GM21515 (cell line): Measurements from ENCODE around the gene PSTPIP1.

Experiments
- ATAC-seq: cut with Tn5 transposase; IDR thresholded peaks from one replicate; pipeline ENCODE4 v1.9.1; 2021; ENCODE audit not compliant: unreplicated experiment

PSTPIP1 gene

DNA sequence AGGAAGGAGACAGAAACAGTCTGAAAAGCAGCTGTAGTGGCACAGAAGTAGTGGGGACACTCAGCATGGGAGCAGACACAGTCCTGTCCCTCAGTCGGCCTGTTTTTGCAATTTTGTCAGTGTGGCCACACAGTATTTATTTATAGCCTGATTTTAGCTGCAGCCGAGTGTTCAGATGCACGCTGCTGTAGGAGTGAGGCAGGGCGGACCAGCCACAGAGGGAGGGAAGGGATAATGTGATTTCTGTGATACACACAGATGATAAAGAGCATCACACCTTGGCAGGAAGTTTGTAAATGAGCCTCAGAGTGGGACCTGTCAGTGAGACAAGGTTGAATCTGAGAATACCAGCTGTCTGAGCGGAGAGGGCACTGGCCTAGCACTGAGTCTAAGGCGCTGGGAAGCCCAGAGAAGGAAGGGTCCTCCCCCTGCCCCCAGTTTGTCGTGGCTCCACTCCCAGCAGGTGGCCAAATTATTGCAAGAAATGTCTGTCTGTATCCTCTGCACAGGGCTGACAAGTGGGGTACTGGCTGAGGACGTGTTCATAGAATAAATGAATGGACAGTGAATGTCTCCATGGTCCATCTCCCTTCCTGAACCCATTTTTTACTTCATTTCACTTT lies 3.8 kb downstream of the PSTPIP1 start:
- ATAC-seq: no peak

DNA sequence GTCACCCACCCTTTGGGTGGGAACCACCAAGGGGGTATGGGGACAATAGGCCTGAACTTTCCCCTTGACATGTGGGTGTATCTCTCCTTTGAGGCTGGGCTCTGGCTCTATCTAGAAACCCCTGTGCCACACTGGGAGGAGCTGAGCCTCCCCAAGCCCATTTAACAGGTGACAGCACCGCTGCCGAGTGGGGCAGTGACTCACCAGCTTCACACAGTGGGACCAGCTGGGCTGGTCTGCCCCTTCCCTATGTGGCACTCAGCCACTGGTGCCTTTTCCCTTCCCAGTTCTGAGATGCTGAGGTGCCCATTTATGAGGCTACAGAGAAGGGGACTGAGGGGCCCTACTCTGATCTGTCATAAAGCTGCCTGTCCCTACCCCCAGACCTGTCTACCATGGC lies 5.1 kb downstream of the PSTPIP1 start:
- no peak for ATAC-seq

DNA sequence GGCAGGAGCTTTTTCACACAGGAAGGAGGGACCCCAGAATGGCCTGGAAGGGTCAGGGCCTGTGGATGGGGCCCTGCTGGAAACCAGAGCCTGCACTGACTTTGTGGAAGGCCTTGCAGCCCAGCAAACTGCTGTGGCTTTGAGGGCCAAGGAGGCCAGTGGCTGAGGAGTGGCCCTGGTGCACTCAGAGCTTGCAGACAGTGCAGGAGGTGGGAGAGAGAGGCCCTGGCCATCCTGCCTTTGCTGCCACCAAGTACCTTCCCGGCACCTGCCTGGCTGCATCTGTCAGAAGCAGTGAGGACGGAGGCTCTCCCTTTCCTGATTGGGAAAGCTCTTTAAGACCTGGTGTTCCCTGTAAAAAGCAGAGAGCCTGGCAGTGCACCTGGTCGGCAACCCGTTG lies 6.4 kb downstream of the PSTPIP1 start:
- ATAC-seq: no peak

DNA sequence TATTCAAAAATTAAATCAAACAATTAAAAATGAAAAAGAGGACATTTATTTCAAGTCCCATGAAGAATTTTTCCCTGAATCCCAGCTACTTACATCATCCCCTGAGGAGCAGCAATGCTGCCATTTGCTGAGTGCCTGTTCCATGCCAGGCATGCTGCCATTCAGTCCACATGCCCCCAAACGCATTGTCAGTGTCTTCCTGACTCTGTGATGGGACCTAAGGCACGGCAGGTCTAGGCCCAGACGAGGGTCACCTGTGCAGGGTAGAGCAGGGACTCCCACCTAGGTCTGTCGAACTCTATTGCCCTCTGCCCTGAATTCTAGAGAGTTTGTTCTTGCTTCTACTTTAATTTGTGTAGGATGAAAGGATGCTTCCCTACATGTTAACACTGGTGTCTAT lies 7.0 kb downstream of the PSTPIP1 start:
- no peak for ATAC-seq

DNA sequence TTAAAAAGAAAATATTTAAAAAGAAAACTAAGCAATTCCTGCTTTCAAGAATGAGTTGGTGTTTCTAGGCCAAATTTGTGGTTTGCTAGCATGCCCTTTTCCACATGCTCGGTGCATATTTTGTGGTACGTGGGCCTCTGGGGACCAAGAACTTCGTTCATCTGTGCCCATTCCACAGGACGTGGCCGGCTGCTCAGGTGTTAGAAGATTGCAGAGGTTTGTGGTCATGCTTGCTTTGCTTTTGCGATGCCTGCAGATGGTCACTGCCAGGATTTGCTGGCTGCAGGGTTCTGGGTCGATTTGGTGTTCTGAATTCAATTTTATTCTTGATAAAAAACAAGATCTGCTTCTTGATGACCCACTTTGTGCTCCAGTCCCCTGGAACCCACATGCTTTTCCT lies 7.5 kb downstream of the PSTPIP1 start:
- no peak for ATAC-seq

DNA sequence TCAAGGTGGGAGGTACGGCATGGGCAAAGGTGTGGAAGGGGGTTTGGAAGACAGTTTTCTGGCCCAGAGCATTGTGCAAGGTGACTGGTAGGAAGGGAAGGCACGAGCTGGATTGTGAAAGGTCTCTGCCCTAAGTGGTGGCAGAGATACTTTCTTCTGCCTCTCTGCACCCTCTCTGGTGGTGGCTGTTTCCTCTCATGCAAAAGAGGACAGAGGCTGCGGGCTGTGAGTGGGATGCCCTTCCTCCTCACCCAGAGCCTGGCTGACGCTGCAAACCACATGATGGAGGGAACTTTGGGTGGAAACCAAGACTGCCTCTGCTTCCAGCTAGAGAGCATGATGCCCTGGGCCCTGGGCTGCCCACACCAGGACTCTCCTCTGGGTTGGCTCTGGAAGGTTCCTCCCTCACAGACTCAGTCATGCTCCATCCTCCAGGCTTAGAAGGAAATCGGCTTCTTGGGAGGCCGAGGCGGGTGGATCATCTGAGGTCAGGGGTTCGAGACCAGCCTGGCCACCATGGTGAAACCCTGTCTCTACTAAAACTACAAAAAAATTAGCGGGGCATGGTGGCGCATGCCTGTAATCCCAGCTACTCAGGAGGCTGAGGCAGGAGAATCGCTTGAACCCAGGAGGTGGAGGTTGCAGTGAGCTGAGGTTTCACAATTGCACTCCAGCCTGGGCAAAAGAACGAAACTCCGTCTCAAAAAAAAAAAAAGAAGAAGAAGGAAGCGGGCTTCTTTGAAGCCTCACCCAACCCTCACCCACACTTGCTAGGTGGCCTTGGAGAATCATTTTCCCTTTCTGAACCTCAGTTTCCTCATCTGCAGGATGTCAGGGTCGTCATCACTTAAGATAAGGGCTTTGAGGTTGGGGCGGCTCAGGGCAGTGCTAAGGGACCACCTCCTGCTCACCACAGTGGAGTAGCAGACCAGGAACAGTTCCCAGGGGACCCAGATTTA lies 8.3 kb downstream of the PSTPIP1 start:
- peak; percentile 77 for ATAC-seq

DNA sequence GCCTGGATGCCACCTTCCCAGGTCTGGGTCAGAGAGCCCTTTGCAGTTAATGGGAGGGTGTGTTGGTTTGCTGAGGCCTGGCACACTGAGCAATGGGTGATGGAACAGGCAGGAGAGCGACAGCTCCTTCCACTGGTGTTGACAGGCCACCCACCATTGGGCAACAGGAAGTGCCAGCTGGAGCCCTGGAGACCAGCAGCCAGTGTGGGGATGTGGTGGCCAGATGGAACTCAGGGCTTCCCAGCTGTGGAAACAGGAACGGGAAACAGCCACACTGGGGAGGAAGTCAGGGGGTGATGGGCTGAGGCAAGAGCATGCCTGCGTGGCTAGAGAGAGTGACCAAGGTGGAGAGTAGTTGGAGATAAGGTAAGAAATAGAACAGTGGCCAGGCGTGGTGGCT lies 9.3 kb downstream of the PSTPIP1 start:
- ATAC-seq: no peak

DNA sequence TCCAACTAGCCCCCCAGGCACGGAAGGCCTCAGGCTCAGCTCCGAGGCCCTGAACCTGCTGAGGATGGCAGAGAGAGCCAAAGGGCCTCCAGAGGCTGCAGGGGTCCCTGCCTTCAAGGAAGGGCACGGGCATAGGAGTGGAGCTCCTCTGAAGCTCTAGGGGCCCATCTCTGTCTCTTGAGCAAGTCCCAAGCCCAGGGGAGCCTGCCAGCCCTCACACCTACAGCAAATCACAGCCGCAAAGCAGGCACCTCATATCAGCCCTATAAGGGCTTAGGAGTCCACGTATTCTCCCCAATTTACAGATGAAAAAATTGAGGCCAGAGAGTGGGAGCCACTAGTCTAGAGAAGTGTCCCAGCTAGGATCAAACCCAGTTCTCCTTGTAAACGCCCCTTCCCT lies 14.2 kb downstream of the PSTPIP1 start:
- ATAC-seq: no peak

DNA sequence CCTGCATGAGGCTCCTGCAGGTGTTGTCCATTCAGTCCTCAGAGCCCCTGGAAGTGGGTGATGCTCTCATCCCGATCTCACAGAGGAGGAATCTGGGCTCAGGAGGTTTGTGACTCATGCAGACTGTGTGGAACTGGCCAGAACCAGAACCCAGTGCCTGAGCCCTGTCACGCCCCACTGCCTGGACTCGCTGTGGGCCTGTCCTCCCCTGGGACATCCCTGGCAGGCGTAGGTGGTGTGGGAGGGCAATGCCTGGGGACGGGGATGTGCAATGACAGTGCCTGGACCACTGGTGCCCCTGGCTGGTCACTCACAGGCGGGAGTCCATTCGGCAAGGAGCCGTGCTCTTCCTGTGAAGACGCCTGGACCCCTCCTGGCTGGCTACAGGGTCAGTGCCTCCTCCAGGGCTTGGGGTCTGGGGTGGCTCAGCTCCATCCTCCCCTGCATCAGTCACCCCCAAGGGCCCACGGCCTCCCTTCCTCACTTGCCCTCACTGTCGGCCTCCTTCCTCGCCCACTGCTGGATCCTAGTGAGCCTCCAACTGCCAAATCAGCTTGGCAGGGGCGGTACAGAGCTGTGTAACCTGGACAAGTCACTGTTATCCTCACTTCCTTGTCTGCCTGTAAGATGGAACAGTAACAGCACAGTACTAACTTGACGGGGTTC lies 14.9 kb downstream of the PSTPIP1 start:
- no peak for ATAC-seq

DNA sequence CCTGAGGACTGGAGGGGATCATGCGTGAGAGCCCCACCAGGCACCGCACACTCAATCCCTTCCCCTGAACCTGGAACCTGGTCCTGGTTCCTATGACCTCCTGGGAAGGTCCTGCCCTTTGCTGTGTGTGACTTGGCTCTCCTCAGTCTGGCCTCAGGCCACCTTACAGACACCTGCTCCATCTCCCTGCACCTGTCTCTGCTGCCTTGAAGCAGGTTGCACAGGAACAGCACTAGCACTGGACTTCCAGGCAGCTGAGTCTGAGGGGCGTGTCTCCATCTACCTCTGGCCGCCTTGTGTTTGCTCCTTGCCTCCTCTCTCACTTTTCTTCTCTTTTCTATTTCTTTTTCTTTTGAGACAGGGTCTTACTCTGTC lies 15.4 kb downstream of the PSTPIP1 start:
- ATAC-seq: no peak

DNA sequence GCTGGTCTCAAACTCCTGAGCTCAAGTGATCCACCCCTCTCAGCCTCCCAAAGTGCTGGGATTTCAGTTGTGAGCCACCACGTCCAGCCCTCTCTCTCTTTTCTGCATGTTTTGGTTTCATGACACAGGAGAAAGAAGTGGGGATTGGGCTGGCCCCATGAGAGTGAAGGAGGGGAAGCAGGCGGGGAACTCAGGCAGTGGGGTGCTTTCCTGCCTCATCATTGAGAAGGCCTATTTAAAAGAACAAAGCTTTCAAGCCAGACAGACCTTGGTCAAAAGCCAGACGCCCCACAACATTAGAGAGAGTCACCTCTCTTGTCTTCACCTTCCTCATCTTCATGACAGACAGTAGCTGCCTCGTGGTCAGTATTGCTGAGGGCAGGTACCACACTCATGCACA lies 15.9 kb downstream of the PSTPIP1 start:
- ATAC-seq: no peak

DNA sequence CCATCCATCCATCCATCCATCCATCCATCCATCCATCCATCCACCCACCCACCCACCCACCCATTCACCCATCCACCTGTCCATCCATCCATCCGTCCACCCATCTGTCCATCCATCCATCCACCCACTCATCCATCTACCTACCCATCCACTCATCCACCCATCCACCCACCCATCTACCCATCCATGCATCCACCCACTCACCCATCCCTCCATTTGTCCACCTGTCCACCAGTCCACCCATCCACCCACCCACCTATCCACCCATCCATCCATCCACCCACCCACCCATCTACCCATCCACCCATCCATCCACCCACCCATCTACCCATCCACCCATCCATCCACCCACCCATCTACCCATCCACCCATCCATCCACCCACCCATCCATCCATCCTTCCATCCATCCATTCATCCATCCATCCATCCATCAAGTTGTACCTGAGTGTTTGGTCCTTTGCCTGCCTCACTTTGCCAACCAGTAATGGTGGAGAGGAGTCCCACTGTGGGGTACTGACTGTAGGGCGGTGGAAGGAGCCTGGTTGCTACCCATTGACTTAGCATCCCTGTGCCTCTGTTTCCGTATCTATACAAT lies 17.3 kb downstream of the PSTPIP1 start:
- no peak for ATAC-seq

DNA sequence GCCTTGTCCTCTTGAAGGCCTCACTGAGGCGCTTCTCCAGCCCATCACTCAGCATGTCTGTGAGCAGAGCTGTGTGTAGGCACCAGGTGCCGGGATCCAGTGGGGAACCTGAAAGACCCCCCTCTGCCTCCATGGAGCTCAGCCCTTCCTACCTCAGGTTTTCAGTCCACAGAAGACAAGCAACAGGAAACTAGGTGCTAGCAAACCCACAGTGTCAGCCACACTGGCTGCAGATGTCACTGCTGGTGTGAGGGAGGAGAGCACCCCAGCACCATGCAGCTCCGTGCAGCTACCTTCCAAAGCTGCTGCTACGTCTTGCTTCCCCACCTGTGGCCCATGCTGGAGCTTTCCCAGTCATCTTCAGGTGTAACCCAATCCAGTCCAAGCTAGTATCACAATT lies 17.9 kb downstream of the PSTPIP1 start:
- ATAC-seq: no peak

DNA sequence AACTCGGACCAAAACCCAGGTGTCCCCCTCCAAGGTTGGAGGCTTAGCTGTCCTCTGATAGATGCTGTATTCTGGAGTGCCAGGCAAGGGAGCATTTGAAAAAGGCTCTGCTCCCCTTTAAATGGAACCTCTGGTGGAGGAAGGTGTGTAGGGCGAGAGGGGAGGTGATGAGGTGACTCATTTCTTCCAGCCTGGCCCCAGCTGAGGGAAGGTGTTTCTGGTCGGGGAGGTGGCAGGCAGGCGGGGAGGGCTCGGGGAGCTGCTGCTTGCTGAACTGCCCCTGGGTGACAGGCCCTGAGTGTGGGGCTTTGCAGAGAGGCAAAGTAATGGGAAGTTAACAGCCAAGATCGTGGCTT lies 18.8 kb downstream of the PSTPIP1 start:
- peak; percentile 37 for ATAC-seq

DNA sequence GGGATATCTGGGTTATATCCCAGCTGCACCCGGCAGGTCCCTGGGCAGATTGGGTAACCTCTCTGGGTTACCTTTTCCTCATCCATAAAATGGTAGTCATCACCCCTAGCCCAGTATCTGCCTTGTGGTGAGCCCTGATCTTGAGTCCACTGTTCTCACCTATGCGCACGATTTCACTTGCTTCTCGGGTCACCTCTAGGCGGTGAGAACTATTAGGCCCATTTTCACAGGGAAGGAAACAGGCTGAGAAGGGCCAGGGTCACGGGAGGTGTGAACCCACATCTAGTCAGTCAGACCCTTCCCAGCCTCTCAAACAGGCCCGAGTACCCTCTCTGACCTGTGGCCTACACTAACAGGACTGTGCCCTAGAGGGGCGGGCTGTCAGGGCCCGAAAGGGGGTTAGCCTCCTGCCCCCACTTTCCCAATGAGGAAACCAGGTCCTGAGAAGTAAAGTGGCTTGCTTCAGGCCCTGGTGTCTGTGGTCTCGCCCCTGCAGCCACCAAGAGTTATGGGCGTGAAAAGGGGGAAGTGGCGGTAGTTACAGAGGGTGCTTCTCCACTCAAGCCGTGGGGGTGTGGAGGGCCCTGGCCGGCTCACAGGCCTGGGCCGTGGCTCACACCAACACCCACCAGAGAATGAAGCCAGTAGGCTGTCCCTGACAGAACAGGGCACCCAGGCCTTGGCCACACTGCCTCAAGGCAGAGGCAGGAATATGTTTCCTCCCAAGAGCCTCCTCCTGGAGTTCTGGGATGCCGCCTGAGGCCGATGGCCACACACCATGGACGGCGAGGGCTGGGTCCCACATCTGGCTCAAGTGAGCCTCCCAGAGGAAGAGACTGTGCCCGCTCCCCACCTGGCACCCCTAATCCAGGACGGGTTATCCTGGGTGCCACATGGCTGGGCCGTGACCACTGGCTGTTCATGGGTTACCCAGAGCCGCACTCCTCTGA lies 19.5 kb downstream of the PSTPIP1 start:
- peak; percentile 47 for ATAC-seq

DNA sequence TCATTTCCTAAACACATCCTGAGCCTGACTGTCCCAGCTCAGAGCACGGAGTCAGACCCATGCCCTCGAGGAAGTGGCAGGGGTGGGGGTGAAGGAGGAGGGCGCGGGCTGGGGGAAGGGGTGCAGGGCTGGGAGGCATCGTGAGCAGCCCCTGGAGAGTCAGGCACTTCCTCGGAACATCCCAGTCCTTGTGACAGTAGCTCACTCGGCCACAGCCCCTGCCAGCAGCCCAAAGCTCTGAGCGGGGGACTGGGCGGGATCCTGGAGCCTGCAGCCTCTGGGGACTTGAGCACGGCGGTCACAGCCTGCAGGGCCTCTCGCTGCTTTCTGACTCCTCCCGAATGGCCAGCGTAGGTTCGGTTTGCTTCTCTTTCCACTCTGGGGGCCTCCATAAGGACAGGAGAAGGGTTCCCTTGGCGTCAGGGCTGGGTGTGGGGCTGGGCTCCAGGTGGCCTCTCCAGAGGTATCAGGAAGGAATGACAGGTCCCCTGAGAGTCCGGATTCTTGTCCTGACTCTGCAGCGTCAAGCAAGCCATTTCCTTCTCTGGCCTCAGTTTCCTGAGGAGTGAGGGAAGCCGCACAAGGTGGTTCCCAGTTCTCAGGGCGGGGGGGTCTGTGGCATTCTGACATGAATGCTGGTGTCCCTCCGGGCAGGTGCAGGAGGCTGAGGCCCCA lies 20.9 kb downstream of the PSTPIP1 start:
- ATAC-seq: no peak

DNA sequence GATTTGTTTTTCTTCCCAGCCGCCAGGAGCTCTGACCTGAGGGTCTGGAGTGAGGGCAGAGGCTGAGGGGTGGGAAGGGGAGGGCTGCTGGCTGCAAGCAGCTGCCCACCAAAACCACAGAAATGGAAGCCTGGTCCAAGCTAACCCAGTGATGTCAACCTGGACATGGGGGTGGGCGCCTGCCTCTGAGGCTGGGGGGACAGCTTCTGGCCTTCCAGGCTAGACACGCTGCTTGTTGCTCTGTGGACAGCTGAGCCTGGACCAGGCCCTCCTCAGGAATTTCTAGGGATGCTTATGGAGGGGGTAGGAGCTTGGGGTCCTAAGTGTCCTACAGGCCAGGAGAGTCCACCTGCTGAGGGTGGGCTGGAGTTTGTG lies 21.4 kb downstream of the PSTPIP1 start:
- ATAC-seq: no peak

DNA sequence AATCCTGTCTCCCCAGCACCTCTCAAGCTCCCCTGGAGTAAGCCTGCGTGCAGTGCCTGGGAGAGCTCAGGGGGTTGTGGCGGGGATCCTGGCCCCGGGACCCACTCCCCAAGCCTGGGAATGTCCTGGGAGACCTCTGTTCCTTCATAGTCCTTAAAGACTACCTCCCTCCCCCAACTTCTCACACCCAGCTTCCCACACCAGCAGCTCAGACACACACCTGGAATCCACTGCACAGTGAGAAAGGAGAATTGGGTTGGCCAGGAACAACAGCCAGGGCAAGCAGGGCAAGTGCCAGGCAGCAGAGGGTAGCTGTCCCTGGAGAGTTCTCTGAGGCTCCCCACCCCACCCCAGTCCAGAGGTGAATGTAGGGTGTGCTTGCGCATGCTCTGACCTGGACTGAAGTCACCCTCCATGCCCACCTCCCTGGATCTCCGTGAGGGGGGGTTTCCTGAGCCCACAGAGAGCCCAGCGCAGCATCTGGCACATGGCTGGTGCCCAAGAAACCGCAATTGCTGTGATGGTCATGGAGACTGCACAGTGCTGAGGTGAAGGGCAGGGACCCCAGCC lies 22.2 kb downstream of the PSTPIP1 start:
- no peak for ATAC-seq

DNA sequence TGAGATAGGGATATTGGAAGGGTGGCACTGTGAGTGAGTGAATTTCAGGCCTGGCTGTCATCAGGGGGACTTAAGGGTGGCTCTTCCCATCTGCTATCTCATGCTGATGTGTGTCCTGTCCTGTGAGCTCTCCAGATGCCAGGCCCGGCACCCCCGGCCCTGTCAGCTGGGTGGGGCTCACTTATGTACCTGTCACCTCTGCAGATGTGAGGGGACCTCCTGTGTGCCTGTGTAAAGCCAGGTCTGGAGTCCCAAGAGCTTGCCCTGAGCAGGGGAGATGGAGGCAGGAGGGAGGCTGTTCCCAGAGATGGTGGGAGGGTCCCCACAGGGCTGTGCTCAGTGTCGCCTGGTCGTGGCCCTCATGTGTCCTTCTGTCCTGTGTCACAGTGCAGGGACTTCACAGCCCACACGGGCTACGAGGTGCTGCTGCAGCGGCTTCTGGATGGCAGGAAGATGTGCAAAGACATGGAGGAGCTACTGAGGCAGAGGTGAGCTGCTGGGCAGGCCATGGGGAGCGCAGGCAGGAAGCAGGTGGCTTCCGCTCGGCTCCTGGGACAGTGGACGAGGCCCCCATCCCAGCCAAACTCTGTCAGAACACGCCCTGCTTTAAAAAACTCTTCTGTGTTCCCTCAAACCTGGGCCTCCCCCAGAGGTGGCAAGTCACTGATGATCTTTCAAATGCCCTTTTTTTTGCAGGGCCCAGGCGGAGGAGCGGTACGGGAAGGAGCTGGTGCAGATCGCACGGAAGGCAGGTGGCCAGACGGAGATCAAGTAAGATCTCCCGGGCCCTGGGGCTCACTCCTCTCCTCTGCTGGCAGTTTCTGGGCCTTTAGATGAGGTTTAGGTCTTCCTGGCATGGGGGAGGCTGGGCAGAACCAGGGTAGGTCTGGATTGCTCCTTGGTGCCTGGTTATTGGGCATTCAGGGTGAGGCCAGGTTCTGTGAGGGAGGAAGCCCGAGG lies 23.1 kb downstream of the PSTPIP1 start:
- no peak for ATAC-seq
